NCI-H510A treated with DMSO at 0.1 percent for 48 hours (cell line): ENCODE results near the gene MAP1LC3A.

Experiments
- DNase-seq: peaks from one replicate; lab custom pipeline; 2025; lab: John Stamatoyannopoulos, UW

MAP1LC3A gene

DNA sequence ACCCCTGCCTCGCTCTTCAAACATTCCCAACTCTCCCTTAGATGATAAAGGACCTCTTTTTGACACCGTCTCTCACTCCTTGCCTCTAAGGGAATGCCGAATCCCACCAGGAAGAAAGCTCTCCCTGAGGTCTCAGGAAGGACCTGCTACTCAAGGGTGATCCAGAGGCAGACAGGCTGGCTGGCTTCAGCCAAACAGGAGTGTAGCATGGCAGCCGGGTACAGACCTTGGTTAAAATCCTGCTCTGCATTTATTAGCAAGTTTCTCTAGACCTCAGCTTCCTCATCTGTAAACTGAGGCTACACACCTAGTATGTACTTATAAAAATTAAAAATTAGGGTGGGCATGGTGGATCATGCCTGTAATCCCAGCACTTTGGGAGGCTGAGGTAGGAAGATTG is 17.2 kb downstream of the MAP1LC3A start:
- no peak for DNase-seq

DNA sequence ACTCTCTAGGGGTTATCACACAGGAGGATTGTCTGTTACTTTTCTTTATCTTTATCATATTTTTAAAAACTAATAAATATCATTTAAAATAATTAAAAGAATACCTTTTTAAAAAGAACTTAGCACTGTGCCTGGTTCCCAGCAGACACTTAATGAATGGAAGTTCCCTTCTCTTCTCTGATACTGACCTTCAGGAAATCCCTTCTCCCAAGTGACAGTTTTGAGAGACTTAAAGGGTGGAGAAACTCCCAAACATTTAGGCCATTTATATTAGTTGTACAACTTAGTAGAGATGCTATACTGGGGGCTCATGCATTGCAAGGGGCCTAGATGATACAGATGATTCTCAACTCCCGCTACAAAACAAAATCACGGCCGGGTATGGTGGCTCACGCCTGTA is 18.5 kb downstream of the MAP1LC3A start:
- DNase-seq, result no peak

DNA sequence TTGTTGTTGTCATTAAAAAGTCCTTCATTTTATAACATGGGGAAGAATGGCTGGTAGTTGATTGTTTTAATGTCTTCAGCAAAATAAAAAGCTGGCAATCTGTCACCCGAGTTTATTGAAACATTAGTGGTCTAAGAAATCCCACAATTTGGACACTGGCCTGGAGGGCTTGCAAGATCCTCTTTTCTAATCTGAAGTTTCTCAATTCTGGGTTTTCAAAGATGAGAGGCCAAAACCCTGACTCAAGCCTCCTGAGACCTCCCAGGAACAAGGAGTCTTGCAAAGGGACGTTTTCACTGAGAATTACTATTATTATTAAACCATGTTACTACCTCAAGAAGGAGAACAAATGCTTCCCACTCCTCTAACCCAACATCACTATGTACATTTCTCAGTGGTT is 19.5 kb downstream of the MAP1LC3A start:
- DNase-seq, result no peak

DNA sequence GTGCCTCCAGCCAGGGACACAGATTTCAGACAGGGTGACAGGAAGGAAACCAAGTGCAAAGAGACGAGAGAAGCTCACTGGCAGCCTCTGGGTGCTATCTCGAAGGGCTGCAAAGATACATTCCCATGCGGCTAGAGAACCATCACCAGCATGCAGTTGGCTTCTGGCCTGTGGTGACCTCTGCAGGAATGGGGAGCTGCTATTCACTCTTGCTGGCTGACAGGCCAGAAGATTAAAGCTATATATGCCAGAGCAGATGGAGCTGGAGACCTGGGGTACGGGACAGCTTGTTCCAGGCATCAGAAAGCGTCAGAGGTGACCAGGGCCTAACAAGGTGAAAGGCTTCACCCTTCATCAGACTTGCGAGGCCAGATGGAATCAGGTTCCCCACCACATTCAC is 20.0 kb downstream of the MAP1LC3A start:
- DNase-seq, result no peak

DNA sequence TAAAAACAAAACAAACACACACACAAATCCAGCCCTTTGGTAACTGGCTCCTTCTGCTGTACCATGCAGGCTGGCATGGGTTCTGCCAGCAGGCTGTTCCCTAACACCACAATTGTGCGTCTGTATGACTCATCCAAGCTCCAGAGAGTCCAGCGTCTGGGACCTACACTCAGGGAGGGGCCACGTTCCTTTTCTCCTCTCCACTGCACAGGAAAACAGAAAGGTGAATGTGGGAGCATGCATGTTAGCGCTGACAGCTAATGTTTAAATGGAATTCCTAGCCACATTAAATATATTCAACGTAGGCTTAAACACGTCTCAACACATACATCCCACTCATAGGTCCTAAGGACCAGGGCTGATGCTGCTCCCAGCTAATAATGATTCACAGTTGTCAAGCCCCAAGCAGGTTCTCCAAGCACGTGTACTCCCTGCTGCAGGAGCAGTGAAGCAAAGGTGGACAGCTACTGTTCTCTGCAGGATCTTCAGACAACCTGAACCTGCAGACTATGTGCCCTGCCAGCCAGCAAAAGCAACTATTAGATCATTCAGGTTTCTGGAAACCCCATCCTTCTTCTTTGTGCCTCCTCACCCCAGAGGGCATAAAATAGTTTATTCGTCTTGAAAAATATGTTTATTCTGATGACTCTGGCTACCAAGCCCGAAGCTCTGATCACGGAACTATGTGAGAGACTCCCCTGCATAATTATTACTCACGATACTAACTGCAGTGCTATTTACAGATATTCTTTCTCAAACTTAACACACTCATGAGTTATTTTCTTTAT is 20.9 kb downstream of the MAP1LC3A start:
- no peak for DNase-seq

DNA sequence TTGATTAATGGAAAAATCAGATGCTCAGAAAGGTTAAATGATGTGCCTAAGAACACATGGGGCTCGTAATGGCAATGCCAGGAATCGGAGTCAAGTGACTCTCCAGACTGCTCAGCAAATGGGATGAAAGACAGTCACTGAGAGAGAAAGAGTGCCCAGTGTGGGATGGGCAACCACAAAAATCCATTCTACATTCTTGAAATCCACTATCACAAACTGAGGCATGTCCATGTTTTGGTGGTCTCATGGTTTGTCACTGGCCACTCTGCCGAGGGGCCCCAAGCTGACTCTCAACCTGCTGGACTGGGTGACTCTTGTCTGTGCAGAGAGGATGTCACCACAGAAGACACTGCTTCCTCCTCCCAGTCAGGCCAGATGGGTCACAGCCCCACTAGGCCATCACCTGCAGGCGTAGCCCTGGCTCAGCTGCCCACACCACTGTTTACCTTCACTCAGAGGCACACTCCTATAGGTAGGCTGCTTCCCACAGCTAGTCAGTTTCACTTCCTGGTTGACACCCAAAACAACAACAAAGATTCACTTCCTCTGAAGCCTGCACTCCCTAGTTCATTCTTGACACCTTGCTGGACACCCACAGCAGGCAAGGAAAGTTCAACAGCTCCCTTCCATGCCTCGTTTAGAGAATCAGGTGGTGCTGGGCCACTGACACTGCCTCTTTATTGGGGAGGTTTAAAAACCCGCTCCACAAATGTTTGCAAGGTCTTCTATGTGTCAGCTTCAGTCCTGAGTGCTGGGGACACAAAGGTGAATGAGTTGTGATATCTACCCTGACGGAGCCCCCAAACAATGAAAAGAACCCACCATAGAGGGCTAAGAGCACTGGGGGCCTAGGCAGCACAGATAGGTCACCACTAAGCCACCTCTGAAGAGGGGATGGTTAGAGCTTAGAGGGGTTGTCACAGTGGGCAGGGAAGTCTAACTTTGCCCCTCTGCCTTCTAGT is 21.7 kb downstream of the MAP1LC3A start:
- peak; percentile 41 for DNase-seq

DNA sequence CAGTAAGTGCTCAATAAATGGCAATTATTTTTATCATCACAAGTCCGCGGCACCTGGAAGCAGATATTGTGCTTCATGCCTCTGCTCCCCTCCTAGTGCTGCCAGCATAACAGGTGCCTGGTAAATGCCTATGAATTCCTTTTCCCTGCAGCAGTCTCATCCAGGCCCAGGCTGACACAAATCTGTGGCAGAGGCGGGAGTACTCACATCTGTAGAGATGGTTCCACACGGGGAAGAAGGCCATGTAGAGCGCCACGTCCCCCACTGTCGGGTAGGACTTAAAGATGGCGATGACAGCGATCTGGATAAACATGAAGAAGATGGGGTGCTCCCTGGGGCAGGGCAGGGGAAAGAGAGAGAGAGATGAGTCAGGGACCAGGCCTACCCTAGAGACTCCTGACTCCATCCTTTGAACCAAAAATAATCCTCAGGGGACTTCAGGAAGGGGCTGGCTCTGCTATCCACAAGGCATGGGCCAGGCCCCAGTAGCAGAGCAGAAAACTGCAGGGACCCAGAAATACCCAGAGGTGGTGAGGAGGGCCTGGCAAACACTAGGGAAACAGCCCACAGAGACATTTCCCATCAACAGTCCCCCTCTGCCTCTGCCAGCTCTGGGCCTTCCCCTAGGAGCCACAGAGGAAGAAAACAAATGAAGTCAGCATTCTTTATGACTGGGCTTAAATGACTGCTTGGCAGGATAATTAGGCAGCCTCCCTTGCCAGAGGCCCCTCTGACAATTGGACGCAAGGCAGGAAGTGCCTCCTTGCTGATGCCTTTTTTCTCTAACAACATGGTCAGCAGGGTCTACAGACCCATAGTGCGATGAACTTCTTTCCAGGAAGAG is 23.0 kb downstream of the MAP1LC3A start:
- DNase-seq, result no peak

DNA sequence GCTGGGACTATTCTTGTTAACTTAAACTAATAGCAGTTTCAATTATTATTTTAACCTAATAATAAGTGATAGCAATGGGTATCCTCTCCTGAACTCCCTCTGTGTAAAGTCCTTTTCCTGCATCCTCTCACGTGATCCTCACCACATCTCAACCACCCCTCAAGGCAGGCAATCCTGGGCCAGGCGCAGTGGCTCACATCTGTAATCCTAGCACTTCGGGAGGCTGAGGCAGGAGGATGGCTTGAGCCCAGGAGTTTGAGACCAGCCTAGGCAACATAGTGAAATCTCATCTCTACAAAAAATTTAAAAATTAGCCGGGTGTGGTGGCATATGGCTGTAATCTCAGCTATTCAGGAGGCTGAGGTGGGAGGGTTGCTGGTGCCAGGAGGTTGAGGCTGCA is 23.7 kb downstream of the MAP1LC3A start:
- no peak for DNase-seq

DNA sequence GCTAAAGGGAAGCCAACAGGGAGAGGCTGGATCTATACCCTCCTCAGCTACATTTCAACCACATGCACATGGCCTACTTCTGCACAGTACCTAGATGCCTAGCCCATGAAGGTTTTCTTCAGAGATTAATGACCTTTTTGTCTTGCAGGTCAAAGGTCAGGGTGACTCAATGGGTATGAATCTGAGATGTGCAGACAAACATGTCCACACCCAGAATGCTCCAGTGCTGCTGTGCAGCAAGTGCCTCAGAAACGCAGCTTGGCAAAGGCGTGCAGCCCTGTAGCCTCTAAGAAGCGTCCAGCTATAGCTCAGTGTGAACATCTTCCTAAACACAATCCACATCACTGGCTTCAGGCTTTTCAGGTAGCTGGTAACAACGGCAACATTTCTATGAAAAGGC is 24.4 kb downstream of the MAP1LC3A start:
- DNase-seq, result no peak

DNA sequence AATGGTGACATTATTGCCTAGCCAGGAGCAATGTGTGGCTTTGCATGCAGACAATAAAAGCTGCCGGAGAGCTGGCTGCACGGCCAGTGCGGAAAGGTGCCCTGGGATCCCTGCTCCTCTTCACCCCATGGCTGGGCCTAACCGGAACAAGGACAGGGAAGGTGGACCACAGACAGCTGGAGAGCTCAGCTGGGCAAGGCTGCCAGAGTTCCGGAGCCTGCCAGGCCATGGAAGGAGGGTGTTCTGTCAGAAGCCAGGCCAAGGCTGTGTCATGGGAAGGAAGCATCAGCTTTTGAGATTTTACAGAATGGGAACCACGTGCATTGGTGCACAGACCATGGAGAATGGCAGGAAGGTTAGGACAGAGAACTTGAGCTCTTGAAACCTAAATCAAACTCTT is 25.0 kb downstream of the MAP1LC3A start:
- no peak for DNase-seq

DNA sequence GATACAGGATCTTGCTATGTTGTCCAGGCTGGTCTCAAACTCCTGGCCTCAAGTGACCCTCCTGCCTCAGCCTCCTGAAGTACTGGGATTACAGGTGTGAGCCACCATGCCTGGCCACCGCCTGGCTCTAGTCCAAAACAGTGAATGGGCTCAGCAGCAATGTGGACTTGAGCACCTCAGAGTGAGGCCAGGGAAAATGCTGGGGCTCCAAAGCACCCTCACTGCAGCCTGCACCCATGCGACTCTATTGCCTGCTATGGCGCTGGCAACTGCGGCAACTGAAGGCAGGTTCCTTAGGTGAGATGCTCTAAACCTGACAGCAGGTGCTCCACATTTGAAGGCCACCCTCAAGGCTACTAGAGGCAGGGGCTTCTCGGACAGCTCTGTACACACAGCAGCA is 26.5 kb downstream of the MAP1LC3A start:
- DNase-seq, result no peak

DNA sequence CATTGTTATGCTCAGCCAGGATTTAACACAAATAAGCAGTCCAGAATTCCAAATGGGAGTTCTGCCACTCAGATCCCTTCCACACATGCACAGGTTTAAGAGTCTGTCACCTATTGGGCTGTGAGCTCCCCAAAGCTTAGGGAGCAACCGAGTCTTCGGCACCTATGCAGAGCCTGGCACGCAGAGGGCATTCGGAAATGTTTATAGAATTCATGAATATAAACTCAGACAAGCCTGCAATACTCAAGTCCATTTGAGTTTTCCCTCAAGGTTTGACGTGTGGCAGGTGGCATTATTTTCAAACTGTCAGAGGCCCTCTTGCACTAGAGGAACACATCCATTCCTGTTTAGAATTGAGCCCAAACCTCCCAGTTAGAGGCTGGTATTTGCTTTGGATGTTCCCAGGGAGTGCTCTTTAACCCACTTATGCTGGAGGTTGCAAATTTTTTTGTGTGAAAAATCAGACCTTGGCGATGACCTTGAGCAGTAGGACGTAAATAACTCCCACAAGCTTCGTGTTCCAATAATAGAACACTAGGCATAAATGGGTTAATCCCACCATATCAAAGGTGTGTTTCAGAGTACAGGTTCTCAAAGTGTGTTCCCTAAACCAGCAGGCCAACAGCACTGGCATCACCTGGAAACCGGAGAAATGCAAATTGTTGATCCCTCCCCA is 28.1 kb downstream of the MAP1LC3A start:
- DNase-seq, result no peak

DNA sequence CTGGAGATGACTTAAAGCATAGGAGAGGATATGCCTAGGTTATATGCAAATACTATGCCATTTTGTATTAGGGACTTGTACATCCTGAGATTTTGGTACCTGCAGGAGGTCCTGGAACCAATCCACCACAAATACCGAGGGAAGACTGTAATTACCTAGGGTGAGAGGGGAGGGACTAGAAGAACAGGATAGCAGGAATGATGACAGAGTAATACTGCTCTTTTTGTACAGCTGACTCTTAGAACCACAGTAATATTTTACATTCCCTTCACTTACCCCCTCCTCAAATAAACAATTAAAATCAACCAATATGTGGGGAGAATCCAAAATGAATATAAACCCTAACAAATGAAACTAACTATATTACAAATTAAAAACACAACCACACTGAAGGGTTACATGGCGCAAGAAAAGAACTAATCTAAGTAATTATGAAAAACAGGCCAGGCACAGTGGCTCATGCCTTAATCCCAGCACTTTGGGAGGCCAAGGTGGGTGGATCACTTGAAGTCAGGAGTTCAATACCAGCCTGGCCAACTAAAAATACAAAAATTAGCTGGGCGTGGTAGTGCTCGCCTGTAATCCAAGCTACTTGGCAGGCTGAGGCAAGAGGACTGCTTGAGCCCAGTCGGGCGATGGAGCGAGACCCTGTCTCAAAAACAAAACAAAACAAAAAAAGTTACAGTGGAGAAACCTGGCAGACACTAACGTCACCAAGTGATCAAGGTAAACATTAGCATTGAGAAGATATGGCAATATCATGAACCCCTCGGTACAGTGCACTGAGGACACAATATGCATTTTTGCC is 37.1 kb downstream of the MAP1LC3A start:
- no peak for DNase-seq

DNA sequence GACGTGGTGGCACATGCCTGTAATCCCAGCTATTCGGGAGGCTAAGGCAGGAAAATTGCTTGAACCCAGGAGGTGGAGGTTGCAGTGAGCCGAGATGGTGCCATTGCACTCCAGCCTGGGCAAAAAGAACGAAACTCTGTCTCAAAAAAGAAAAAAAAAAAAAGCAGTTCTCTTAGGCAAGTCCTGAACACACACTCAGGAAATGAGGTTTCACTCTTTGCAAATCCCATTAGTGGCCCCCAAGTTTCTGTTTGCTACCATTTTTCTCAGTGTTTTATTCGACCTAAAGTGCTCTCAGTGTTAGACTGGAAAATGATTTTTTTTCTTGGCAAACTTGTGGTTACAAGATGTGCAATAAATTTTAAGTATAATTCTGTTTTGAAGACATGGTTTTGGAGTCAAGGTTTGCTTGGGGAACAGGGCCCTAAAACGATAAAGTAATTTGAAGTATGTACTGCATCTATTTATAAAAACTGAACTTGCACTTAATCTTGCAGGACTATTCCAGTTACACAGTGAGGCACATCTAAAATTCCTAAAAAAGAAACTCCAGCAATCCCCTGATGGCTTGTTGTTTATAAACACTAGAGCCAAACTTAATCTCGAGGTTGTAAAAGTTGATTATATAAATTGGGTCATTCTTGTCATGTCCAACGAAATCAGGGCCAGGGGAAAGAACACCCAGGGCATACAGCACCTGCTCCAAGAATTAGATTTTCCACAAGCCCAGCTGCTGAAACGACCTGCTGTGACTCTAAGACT is 42.6 kb downstream of the MAP1LC3A start:
- no peak for DNase-seq

DNA sequence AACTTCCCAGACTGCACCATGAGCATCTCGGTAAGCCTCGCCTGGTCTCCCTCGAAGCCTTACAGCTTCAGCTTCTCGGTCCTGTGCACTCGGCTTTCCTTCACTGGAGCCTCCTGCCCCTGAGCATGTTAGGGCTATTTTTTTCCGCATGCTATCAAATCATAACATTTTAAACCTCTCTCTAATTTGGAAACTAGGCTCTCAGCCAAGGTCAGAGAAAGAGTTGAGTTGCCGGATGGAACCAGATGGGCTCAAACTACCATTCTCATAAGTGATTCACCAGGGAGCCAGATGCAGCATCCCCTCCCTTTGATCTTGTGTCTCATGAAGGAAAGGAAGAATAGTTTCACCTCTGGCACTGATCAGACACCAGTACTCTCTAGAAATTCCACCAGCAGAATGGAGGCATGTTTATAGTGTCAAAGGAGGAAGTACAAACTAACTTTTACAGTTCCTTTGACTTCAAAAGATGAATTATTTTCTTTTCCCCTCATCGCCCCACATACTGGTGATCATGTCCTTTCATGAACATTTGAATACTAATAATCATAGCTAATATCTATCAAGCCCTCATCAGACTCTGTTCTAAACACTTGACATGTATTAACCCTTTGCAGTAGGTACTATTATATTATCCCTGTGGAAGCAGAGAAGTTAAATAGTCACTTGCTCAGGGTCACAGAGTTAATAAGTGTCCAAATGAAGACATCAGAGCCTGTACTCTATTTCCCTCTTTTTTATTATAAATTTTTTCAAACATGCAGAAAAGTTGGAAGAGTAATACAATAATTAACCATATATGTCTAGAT is 46.7 kb downstream of the MAP1LC3A start:
- no peak for DNase-seq

DNA sequence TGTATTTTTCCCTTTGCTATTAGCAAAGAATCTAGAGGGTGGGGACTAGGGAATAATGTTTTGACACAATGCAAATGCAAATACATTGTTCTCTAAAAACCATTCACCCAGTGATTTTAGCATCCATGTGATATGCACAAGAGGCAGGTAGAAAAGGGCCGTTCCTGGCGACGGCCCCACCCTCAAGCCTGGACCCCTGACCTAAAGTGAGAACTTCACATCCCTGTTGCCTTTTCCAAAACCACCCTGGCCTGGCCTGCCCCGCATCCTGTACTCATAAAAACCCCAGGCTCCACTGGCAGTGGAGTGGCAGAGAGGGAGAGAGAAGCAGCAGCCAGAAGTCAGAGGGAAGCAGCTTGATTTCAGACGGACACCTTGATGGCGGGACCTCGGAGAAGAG is 48.5 kb downstream of the MAP1LC3A start:
- no peak for DNase-seq
